ENCODE measurements around the gene BCAS3.

BCAS3 gene

GRCh38 chr17:61318684-61319098, 641.0 kb downstream of the BCAS3 start:
- TF ChIP-seq TAF1 (IDR thresholded peaks at IDR 0.05; ENCODE audit: borderline replicate concordance, low read depth, low read length) (no peak), POLR2A (IDR thresholded peaks at IDR 0.05; ENCODE audit: low read depth, low read length) (no peak), POLR2AphosphoS5 (IDR thresholded peaks at IDR 0.05; ENCODE audit: low read depth, low read length) (no peak)
- no peak for FAIRE-seq
- DNase-seq (ENCODE audit: insufficient read length) = no peak

DNA sequence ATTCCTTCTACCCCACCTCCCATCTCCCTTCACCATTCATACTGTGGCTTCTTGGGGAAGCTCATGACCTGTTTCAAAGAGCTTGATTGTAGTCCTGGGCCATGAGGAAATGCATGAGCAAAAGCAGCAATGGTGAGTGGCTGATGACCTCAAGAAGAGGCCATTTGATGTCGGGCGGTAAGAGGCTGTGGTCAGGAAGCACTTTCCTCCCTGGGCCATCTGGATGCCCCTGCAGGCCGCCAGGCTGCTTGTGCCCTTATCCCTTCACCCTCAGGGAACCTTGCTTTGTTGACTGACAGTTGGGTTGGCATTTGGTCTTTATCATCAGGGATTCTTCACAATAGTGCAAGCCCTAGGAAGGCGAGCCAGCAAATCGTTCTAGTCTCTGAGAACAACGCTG, 643.7 kb downstream of the BCAS3 start:
- FAIRE-seq (no peak), DNase-seq (ENCODE audit: insufficient read length) (no peak)
- TF ChIP-seq POLR2A (IDR thresholded peaks at IDR 0.05; ENCODE audit: low read depth, low read length) (no peak), TAF1 (IDR thresholded peaks at IDR 0.05; ENCODE audit: borderline replicate concordance, low read depth, low read length) (no peak), POLR2AphosphoS5 (IDR thresholded peaks at IDR 0.05; ENCODE audit: low read depth, low read length) (no peak)

DNA sequence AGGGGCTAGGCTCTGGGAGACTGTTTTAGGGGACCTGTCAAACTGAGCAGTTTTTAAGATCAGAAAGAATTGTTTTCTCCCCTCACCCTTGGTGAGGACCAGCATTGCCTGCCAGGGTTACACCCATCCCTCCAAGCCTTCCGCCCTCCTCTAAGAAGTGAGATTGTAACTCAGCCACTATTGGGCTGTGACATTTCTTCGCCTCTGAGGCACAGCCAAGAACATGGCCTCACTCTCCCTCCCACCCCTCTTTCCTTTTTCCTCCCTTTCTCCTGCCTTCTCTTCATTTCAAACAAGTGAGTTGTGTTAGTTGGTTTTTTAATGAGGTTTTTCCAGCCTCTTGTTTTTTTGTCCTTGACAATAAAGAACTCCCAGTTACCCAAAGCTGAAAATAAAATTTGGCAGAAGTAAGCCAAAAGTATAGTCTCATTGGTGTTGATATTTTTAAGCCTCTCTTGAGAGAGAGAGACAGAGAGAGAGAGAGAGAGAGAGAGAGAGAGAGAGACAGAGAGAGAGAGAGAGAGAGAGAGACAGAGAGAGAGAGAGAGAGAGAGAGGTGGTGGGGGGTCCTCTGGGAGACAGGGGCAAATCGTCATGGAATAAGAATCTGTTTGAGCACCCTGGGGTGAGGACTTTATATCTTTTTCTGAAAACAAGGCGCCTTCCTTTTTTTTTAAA, 644.8 kb downstream of the BCAS3 start:
- no peak for DNase-seq (ENCODE audit: insufficient read length)
- TF ChIP-seq POLR2A (IDR thresholded peaks at IDR 0.05; ENCODE audit: low read depth, low read length) (no peak), POLR2AphosphoS5 (IDR thresholded peaks at IDR 0.05; ENCODE audit: low read depth, low read length) (no peak), TAF1 (IDR thresholded peaks at IDR 0.05; ENCODE audit: borderline replicate concordance, low read depth, low read length) (no peak)
- FAIRE-seq = no peak

GRCh38 chr17:61323003-61323908, 645.6 kb downstream of the BCAS3 start:
- FAIRE-seq (no peak), DNase-seq (ENCODE audit: insufficient read length) (no peak)
- TF ChIP-seq POLR2A (IDR thresholded peaks at IDR 0.05; ENCODE audit: low read depth, low read length) = no peak
- no peak for TF ChIP-seq POLR2AphosphoS5 (IDR thresholded peaks at IDR 0.05; ENCODE audit: low read depth, low read length)
- TF ChIP-seq TAF1 (IDR thresholded peaks at IDR 0.05; ENCODE audit: borderline replicate concordance, low read depth, low read length) = no peak

- DNase-seq (ENCODE audit: insufficient read length) = no peak
- TF ChIP-seq POLR2A (IDR thresholded peaks at IDR 0.05; ENCODE audit: low read depth, low read length) = no peak
- no peak for TF ChIP-seq TAF1 (IDR thresholded peaks at IDR 0.05; ENCODE audit: borderline replicate concordance, low read depth, low read length)
- TF ChIP-seq POLR2AphosphoS5 (IDR thresholded peaks at IDR 0.05; ENCODE audit: low read depth, low read length) = no peak
- no peak for FAIRE-seq
Observed at GRCh38 chr17:61323909-61324868, 646.5 kb downstream of the BCAS3 start.

GRCh38 chr17:61324950-61325349, 647.3 kb downstream of the BCAS3 start:
- FAIRE-seq (no peak), DNase-seq (ENCODE audit: insufficient read length) (no peak)
- TF ChIP-seq POLR2AphosphoS5 (IDR thresholded peaks at IDR 0.05; ENCODE audit: low read depth, low read length) (no peak), TAF1 (IDR thresholded peaks at IDR 0.05; ENCODE audit: borderline replicate concordance, low read depth, low read length) (no peak)

DNA sequence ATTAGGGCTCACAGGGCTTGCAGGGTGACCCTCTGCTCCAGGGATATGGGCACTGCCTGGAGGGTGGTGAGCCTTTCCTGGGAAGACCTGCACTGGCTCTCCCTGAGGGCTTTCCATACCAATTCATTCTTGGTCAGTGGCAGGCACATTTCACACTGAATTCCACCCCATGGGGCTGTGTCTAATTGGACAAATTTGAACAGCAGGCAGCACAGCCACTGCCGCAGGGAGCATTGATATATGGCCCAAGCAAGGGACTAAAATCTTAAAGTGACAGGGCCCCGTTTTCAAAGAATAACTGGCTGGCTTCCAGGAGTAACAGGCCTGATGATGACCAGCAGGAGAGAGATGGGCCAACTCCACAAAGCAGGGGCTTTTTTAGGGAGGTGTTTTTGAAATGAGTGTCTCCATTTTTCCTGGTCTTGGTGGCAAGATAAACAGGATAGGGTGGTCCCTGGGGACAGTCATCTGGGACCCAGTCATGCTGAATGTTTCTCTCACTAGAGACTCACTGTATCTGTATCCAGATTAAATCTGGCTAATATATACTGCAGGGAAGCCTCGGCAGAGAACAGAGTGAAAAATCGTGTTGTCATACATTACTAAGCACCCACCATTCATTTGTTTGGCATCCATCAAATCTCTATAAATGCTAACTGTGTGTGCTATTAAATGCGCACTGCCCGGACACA, 647.9 kb downstream of the BCAS3 start:
- no peak for FAIRE-seq
- TF ChIP-seq POLR2A (IDR thresholded peaks at IDR 0.05; ENCODE audit: low read depth, low read length) = no peak
- no peak for TF ChIP-seq TAF1 (IDR thresholded peaks at IDR 0.05; ENCODE audit: borderline replicate concordance, low read depth, low read length)
- no peak for TF ChIP-seq POLR2AphosphoS5 (IDR thresholded peaks at IDR 0.05; ENCODE audit: low read depth, low read length)
- DNase-seq (ENCODE audit: insufficient read length) = no peak

- DNase-seq (ENCODE audit: insufficient read length) (no peak), FAIRE-seq (no peak)
Observed at GRCh38 chr17:61326330-61326729, 648.7 kb downstream of the BCAS3 start.

GRCh38 chr17:61328351-61328750, 650.7 kb downstream of the BCAS3 start:
- DNase-seq (ENCODE audit: insufficient read length) = no peak
- no peak for TF ChIP-seq POLR2AphosphoS5 (IDR thresholded peaks at IDR 0.05; ENCODE audit: low read depth, low read length)
- no peak for TF ChIP-seq TAF1 (IDR thresholded peaks at IDR 0.05; ENCODE audit: borderline replicate concordance, low read depth, low read length)
- TF ChIP-seq POLR2A (IDR thresholded peaks at IDR 0.05; ENCODE audit: low read depth, low read length) = no peak
- FAIRE-seq = no peak

More at GRCh38 chr17:61326330-61326729, 648.7 kb downstream of the BCAS3 start:
- TF ChIP-seq POLR2AphosphoS5 (IDR thresholded peaks at IDR 0.05; ENCODE audit: low read depth, low read length) = no peak
- no peak for TF ChIP-seq POLR2A (IDR thresholded peaks at IDR 0.05; ENCODE audit: low read depth, low read length)
- no peak for TF ChIP-seq TAF1 (IDR thresholded peaks at IDR 0.05; ENCODE audit: borderline replicate concordance, low read depth, low read length)
